Transverse colon (tissue), 4 donors: ENCODE data around the gene CDC14A.
"Not testable (repeated sequence)": the region's sequence is repeated elsewhere in the genome, so short reads cannot be mapped to it uniquely, and the experiment has no call there.

Experiments
- CTCF ChIP-seq, 5 experiments: fragments of 200-600 bp in 3 of 5; fragments of 450-650 bp in 2 of 5; sonication (generic) in 3 of 5; IDR thresholded peaks; 1 replicate in 2 of 5; 2 replicates in 3 of 5; pipeline ENCODE4 v1.5.1; 2016 to 2017; ENCODE audit warnings: antibody characterized with exemption in 5 of 5, inconsistent platforms in 3 of 5, mild to moderate bottlenecking in 2 of 5, moderate library complexity in 1 of 5
- EP300 ChIP-seq: sonication (generic); formaldehyde crosslinking; IDR thresholded peaks from one replicate; pipeline ENCODE4 v1.6.1; 2017; ENCODE audit warnings: antibody characterized with exemption, low read depth
- POLR2A ChIP-seq: fragments of 450-650 bp; IDR thresholded peaks from one replicate; pipeline ENCODE4 v1.6.1; 2016; ENCODE audit warnings: antibody characterized with exemption, mild to moderate bottlenecking, moderate library complexity
- POLR2AphosphoS5 ChIP-seq, 3 donors: sonication (generic); formaldehyde crosslinking; IDR thresholded peaks; one replicate each; pipeline ENCODE4 v1.6.1; 2016; ENCODE audit warnings: antibody characterized with exemption in 3 of 3

GRCh38 chr1:100376890-100377289, 24.6 kb downstream of the CDC14A start:
- TF ChIP-seq EP300; CTCF (IDR thresholded peaks at IDR 0.05); POLR2A; POLR2AphosphoS5 (IDR thresholded peaks at IDR 0.05): not testable (repeated sequence)
